A673 (cell line): ENCODE results near the gene TEK. TPM values are rescaled to one million over a fixed set of nuclear protein-coding genes. Genes with fewer than 3 reads are reported as not detected.

Source experiments
- Bru-seq: library from RNA; stranded (reverse); fragments of 400-500 nt; gene quantifications from one replicate; lab custom pipeline; 2021; lab: Mats Ljungman, UMichigan
- BruChase-seq, 2 experiments: library from RNA; stranded (reverse); fragments of 400-500 nt; gene quantifications; one replicate each; lab custom pipeline; 2021; lab: Mats Ljungman, UMichigan
- BruUV-seq: library from RNA; stranded (reverse); fragments of 400-500 nt; replicated peaks from 2 replicates; lab custom pipeline; 2021; lab: Mats Ljungman, UMichigan
- CTCF ChIA-PET: fragments of 300-600 bp; sonication (Branson Sonifier 250); formaldehyde crosslinking; loops from one replicate; lab custom pipeline; 2022; ENCODE audit warnings: antibody characterized with exemption; lab: Charles Lee
- POLR2A ChIA-PET: fragments of 300-600 bp; sonication (Branson Sonifier 250); formaldehyde crosslinking; loops from one replicate; lab custom pipeline; 2022; ENCODE audit warnings: antibody characterized with exemption; ENCODE audit not compliant: low non-redundant PET; lab: Charles Lee
- DNase-seq: peaks from one replicate; pipeline ENCODE4 v3.0.0-alpha.2; 2015; ENCODE audit warnings: low spot score
- H3K27ac ChIP-seq: fragments of 200-600 bp; sonication (generic); 2 replicates; pipeline ENCODE4 v1.5.1; 2016; ENCODE audit warnings: mixed run types, low read depth, mild to moderate bottlenecking, mixed read lengths, antibody characterized with exemption, low read length; ENCODE audit not compliant: poor library complexity, severe bottlenecking
- H3K27me3 ChIP-seq: fragments of 200-600 bp; sonication (generic); replicated peaks from 2 replicates; pipeline ENCODE4 v1.6.1; 2017; ENCODE audit warnings: mixed run types, low read depth, mild to moderate bottlenecking, mixed read lengths, antibody characterized with exemption, low read length; ENCODE audit not compliant: insufficient read depth, poor library complexity
- H3K36me3 ChIP-seq: fragments of 200-600 bp; sonication (generic); 2 replicates; pipeline ENCODE4 v1.6.1; 2016; ENCODE audit warnings: mixed run types, mild to moderate bottlenecking, mixed read lengths, antibody characterized with exemption, low read length; ENCODE audit not compliant: insufficient read depth, poor library complexity, severe bottlenecking
- H3K4me1 ChIP-seq: fragments of 200-600 bp; sonication (generic); 2 replicates; pipeline ENCODE4 v1.6.1; 2017; ENCODE audit warnings: mixed run types, mild to moderate bottlenecking, mixed read lengths, antibody characterized with exemption, low read length; ENCODE audit not compliant: insufficient read depth, poor library complexity, severe bottlenecking
- H3K4me3 ChIP-seq: fragments of 200-600 bp; sonication (generic); 2 replicates; pipeline ENCODE4 v1.5.1; 2016; ENCODE audit warnings: low read depth, mixed run types, mild to moderate bottlenecking, mixed read lengths, low read length; ENCODE audit not compliant: poor library complexity, severe bottlenecking
- H3K9me3 ChIP-seq: fragments of 200-600 bp; sonication (generic); 2 replicates; pipeline ENCODE4 v1.6.1; 2016; ENCODE audit warnings: mixed run types, low read depth, mild to moderate bottlenecking, mixed read lengths, antibody characterized with exemption, low read length; ENCODE audit not compliant: poor library complexity, severe bottlenecking
- CTCF ChIP-seq: fragments of 300-800, 200-600 bp; sonication (generic); conservative IDR thresholded peaks from 2 replicates; pipeline ENCODE4 v1.5.1; 2017; ENCODE audit warnings: low read depth, mild to moderate bottlenecking, antibody characterized with exemption, low read length, moderate library complexity, mixed read lengths
- EZH2 ChIP-seq: fragments of 200-600 bp; sonication (generic); IDR thresholded peaks from 2 replicates; pipeline ENCODE4 v1.6.1; 2017; ENCODE audit warnings: borderline replicate concordance, low read depth, mild to moderate bottlenecking, mixed read lengths, antibody characterized with exemption, low read length; ENCODE audit not compliant: poor library complexity, severe bottlenecking
- intact Hi-C: fragments of 100-400 bp; cut with micrococcal nuclease; formaldehyde crosslinking; loops from one replicate; pipeline ENCODE4 v1.10.0; 2022; ENCODE audit not compliant: unreplicated experiment
- long read RNA-seq: library from polyadenylated mRNA; stranded (forward); transcript quantifications from one replicate; pipeline ENCODE4 v2.0.0, GENCODE V29; 2022
- total RNA-seq: library from RNA; stranded (reverse); gene quantifications from 2 replicates; pipeline ENCODE4 v1.2.3, GENCODE V29; 2021

Gene TEK
- total RNA-seq (not detected in 2 replicates), Bru-seq, nascent RNA (percentile 1 among the genes with signal in this experiment), BruChase-seq, experiment 1, labeled RNA remaining after a 2-hour chase (percentile 1 among the genes with signal in this experiment), BruChase-seq, experiment 2, labeled RNA remaining after a 6-hour chase (not detected)
- long read RNA-seq: 0 reads

- H3K36me3 ChIP-seq: no peaks in the 10 kb centered on the region
- CTCF ChIA-PET: no interaction called here
- DNase-seq: no peak
- H3K27me3 ChIP-seq: no peaks in the 10 kb centered on the region
- H3K4me1 ChIP-seq: no peaks in the 10 kb centered on the region
- H3K4me3 ChIP-seq: no peak within 1 kb of the TSS
- no TSS peak for BruUV-seq
- H3K9me3 ChIP-seq: no peaks in the 10 kb centered on the region
- no peak within 1 kb of the TSS for H3K27ac ChIP-seq
- intact Hi-C loops: no loop called here
- no peak for TF ChIP-seq EZH2
- TF ChIP-seq CTCF: no peak
- POLR2A ChIA-PET: no interaction called here
Measured at GRCh38 chr9:27108981-27109541, at the start of gene TEK. Gene TEK, plus strand, starts transcription at chr9:27109225. Its CDS starts 366 bp downstream, at chr9:27109591.

GRCh38 chr9:27059412-27059811, 49.6 kb upstream of the TEK start:
- Histone ChIP-seq H3K27me3 (no peaks in the 10 kb centered on the region), H3K4me3 (no peak overlapping the region), H3K36me3 (no peaks in the 10 kb centered on the region), H3K4me1 (peaks cover 6% of the 10 kb centered on the region), H3K27ac (no peak overlapping the region), H3K9me3 (no peaks in the 10 kb centered on the region)
- ChIA-PET POLR2A (no interaction called here), CTCF (no interaction called here)
- DNase-seq: no peak
- TF ChIP-seq EZH2 (no peak), CTCF (no peak)
- BruUV-seq: no TSS peak
- intact Hi-C loops: no loop called here

GRCh38 chr9:27059907-27060306, 49.1 kb upstream of the TEK start:
- no peak overlapping the region for H3K27ac ChIP-seq

More at GRCh38 chr9:27059907-27060306, 49.1 kb upstream of the TEK start:
- no peak overlapping the region for H3K4me3 ChIP-seq
- no peak for TF ChIP-seq CTCF
- TF ChIP-seq EZH2: no peak
- ChIA-PET POLR2A (no interaction called here), CTCF (no interaction called here)
- peak; percentile 10 for DNase-seq
- H3K9me3 ChIP-seq: no peaks in the 10 kb centered on the region
- no peaks in the 10 kb centered on the region for H3K27me3 ChIP-seq
- peaks cover 6% of the 10 kb centered on the region for H3K4me1 ChIP-seq
- no TSS peak for BruUV-seq
- intact Hi-C loops: no loop called here
- no peaks in the 10 kb centered on the region for H3K36me3 ChIP-seq
